ENCODE measurements around the gene APOA4. TPM values are rescaled to one million over a fixed set of nuclear protein-coding genes. Genes with fewer than 3 reads are reported as not detected.

Gene APOA4
- total and polyA plus RNA-seq, 2 of the 13 experiments (the other 11 are each of a cell fraction or from before 2014, with no cell fraction given) = 3.8 to 7.2 TPM

DNA sequence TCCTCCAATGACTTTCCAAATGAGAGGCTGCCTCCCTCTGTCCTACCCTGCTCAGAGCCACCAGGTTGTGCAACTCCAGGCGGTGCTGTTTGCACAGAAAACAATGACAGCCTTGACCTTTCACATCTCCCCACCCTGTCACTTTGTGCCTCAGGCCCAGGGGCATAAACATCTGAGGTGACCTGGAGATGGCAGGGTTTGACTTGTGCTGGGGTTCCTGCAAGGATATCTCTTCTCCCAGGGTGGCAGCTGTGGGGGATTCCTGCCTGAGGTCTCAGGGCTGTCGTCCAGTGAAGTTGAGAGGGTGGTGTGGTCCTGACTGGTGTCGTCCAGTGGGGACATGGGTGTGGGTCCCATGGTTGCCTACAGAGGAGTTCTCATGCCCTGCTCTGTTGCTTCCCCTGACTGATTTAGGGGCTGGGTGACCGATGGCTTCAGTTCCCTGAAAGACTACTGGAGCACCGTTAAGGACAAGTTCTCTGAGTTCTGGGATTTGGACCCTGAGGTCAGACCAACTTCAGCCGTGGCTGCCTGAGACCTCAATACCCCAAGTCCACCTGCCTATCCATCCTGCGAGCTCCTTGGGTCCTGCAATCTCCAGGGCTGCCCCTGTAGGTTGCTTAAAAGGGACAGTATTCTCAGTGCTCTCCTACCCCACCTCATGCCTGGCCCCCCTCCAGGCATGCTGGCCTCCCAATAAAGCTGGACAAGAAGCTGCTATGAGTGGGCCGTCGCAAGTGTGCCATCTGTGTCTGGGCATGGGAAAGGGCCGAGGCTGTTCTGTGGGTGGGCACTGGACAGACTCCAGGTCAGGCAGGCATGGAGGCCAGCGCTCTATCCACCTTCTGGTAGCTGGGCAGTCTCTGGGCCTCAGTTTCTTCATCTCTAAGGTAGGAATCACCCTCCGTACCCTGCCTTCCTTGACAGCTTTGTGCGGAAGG lies 9.5 kb upstream of the APOA4 start (continued):
- TF ChIP-seq ZNF567 (CRISPR knock-in tag; IDR thresholded peaks at IDR 0.05; ENCODE audit: borderline replicate concordance) (peak; percentile 85; the same call in 1 of the 2 replicates), IRF9 (CRISPR knock-in tag; IDR thresholded peaks at IDR 0.05; ENCODE audit: borderline replicate concordance) (peak; percentile 82), ZSCAN30 (CRISPR knock-in tag; IDR thresholded peaks at IDR 0.05) (no peak), ZNF780A (CRISPR knock-in tag; IDR thresholded peaks at IDR 0.05) (peak; percentile 68; the same call in 1 of the 2 replicates), PHF21A (CRISPR knock-in tag; IDR thresholded peaks at IDR 0.05) (peak; percentile 96), GZF1 (CRISPR knock-in tag; IDR thresholded peaks at IDR 0.05) (no peak), ZNF607 (CRISPR knock-in tag; IDR thresholded peaks at IDR 0.05; ENCODE audit: borderline replicate concordance) (no peak), TFDP1 (CRISPR knock-in tag; IDR thresholded peaks at IDR 0.05; ENCODE audit: borderline replicate concordance) (no peak; the same call in 1 of the 2 replicates), ZNF589 (CRISPR knock-in tag; conservative IDR thresholded peaks at IDR 0.05) (peak; percentile 73), ZEB1 (IDR thresholded peaks at IDR 0.05; ENCODE audit: insufficient replicate concordance, low read depth) (no peak), NR2C2 (CRISPR knock-in tag; IDR thresholded peaks at IDR 0.05; ENCODE audit: borderline replicate concordance) (peak; percentile 98), RCOR2 (CRISPR knock-in tag; IDR thresholded peaks at IDR 0.05) (peak; percentile 94), REPIN1 (CRISPR knock-in tag; IDR thresholded peaks at IDR 0.05; ENCODE audit: borderline replicate concordance, low read depth) (peak; percentile 89), IRX3 (CRISPR knock-in tag; IDR thresholded peaks at IDR 0.05; ENCODE audit: borderline replicate concordance, low read depth) (no peak), GATAD2A (CRISPR knock-in tag; IDR thresholded peaks at IDR 0.05) (peak; percentile 99)
- TF ChIP-seq, protein P1, sequence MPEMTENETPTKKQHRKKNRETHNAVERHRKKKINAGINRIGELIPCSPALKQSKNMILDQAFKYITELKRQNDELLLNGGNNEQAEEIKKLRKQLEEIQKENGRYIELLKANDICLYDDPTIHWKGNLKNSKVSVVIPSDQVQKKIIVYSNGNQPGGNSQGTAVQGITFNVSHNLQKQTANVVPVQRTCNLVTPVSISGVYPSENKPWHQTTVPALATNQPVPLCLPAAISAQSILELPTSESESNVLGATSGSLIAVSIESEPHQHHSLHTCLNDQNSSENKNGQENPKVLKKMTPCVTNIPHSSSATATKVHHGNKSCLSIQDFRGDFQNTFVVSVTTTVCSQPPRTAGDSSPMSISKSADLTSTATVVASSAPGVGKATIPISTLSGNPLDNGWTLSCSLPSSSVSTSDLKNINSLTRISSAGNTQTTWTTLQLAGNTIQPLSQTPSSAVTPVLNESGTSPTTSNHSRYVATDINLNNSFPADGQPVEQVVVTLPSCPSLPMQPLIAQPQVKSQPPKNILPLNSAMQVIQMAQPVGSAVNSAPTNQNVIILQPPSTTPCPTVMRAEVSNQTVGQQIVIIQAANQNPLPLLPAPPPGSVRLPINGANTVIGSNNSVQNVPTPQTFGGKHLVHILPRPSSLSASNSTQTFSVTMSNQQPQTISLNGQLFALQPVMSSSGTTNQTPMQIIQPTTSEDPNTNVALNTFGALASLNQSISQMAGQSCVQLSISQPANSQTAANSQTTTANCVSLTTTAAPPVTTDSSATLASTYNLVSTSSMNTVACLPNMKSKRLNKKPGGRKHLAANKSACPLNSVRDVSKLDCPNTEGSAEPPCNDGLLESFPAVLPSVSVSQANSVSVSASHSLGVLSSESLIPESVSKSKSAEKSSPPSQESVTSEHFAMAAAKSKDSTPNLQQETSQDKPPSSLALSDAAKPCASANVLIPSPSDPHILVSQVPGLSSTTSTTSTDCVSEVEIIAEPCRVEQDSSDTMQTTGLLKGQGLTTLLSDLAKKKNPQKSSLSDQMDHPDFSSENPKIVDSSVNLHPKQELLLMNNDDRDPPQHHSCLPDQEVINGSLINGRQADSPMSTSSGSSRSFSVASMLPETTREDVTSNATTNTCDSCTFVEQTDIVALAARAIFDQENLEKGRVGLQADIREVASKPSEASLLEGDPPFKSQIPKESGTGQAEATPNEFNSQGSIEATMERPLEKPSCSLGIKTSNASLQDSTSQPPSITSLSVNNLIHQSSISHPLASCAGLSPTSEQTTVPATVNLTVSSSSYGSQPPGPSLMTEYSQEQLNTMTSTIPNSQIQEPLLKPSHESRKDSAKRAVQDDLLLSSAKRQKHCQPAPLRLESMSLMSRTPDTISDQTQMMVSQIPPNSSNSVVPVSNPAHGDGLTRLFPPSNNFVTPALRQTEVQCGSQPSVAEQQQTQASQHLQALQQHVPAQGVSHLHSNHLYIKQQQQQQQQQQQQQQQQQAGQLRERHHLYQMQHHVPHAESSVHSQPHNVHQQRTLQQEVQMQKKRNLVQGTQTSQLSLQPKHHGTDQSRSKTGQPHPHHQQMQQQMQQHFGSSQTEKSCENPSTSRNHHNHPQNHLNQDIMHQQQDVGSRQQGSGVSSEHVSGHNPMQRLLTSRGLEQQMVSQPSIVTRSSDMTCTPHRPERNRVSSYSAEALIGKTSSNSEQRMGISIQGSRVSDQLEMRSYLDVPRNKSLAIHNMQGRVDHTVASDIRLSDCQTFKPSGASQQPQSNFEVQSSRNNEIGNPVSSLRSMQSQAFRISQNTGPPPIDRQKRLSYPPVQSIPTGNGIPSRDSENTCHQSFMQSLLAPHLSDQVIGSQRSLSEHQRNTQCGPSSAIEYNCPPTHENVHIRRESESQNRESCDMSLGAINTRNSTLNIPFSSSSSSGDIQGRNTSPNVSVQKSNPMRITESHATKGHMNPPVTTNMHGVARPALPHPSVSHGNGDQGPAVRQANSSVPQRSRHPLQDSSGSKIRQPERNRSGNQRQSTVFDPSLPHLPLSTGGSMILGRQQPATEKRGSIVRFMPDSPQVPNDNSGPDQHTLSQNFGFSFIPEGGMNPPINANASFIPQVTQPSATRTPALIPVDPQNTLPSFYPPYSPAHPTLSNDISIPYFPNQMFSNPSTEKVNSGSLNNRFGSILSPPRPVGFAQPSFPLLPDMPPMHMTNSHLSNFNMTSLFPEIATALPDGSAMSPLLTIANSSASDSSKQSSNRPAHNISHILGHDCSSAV (CRISPR knock-in tag; IDR thresholded peaks at IDR 0.05; ENCODE audit: borderline replicate concordance) = no peak

All from HepG2 (cell line).